Measurements from ENCODE around the gene UBE2G2.

Gene UBE2G2

GRCh38 chr21:44815225-44815624 is 13.6 kb upstream of the UBE2G2 start:
- no peak for DNase-seq (ENCODE audit: low read depth)

DNA sequence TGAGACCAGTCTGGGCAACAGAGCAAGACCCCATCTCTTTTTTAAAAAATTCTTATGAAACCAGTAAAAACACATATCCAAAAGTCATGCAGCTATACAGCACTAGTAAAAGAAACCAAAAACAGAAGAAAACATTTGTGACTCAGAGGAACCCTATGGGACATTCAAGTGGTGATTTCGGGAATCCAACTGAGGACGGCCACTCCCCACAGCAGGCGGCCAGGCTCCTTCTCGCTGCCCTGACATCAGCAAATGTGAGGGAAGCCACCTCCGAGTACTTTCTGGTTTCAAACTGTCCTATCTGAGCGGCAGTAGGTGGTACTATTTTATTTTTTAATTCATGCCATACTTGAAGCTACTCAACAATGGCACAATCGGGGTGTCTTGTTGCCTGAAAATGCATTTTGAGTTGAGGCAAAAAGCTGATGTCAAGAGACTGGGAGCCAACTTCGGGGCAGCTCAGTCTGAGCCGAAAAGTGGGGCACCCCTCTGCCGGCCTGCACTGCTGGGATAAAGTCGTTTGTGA is 12.9 kb upstream of the UBE2G2 start:
- DNase-seq (ENCODE audit: low read depth) = no peak

- DNase-seq (ENCODE audit: low read depth) = no peak
Measured at GRCh38 chr21:44813727-44814126, 12.1 kb upstream of the UBE2G2 start.

DNA sequence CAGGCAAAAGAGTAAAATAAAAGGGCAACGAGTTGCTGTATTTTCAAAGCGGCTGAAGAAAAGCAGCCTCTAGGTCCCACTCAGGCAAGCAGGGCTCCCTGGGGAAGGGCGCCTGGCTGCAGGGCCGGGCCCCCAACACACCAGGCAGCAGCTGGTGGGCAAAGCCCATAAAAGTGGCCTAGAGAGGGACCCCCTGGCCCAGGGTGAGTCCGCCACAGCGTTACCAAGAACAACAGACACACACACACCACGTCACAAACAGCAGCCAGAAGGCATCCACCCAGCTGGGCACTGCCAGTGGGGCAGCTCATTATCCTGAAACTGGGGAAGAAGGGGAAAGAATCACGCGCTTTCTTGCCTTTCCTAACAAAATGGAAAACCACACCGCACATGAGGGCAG is 11.5 kb upstream of the UBE2G2 start:
- DNase-seq (ENCODE audit: low read depth) = no peak

- no peak for DNase-seq (ENCODE audit: low read depth)
Measured at GRCh38 chr21:44812640-44813039, 11.0 kb upstream of the UBE2G2 start.

GRCh38 chr21:44810779-44811178 is 9.2 kb upstream of the UBE2G2 start:
- no peak for DNase-seq (ENCODE audit: low read depth)

GRCh38 chr21:44805859-44806258 is 4.2 kb upstream of the UBE2G2 start:
- no peak for DNase-seq (ENCODE audit: low read depth)

GRCh38 chr21:44805226-44805625 is 3.6 kb upstream of the UBE2G2 start:
- DNase-seq (ENCODE audit: low read depth) = no peak

GRCh38 chr21:44804762-44805161 is 3.1 kb upstream of the UBE2G2 start:
- no peak for DNase-seq (ENCODE audit: low read depth)

DNA sequence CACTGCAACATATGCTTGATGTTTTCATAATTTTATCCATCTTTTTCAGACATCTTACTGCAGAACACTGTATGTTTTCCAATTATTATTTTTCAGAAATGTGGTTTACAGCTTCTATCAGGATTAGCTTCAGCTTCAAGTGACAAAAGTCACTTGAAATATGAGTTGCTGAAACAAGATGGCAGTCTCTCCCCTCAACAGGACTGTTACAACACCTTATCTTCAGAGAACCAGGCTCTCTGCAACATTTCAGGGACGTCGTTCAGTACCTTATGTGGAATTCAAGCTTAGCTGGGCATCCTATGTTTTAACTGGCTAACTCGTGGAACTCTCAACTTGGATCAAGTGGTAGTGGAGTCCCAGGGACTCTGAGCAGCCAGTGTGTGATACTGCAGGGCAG is 2.0 kb upstream of the UBE2G2 start:
- no peak for DNase-seq (ENCODE audit: low read depth)

GRCh38 chr21:44802396-44803153 is 955 bp upstream of the UBE2G2 start:
- DNase-seq (ENCODE audit: low read depth) = no peak

DNA sequence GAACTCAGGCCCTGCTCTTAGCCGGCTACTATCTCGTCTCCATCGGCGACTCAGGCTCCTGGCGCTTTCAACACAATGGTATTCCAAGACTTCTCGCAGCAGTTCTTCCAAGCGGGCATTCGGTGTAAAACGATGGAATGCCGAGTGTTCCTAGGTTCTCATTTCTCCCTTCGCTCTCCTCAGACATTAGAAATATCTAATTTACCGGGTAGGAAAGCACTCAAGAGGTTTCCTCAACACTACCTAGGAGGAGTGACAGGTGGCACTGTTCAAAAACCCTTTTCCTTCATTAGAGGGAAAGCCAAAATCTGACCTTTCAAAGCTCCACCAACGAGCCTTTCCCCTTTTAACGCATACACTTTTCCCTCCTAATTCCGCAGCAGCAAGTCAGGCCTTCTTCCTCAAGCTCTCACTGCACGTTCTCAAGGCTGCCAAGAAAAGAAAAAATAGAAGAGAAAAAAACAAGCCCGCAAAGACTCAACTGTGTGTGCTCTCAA is 601 bp downstream of the UBE2G2 start:
- no peak for DNase-seq (ENCODE audit: low read depth)

DNA sequence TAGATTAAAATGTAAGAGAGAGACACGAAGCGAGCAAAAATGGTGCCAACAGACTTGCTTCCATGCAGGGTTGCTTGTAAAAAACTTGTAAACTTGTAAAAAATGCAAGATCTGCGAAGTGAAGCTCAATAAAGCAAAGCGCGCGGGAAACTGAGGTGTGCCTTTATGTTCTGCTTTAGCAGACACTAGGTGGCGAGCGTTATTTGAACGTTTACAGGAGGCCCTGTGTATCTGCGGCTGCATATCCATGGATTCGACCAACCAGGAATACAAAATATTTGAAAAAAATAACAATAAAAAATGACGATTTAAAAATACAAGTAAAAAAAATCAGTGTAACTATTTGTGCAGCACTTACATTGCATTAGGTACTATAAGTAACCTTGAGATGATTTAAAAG is 1.5 kb downstream of the UBE2G2 start:
- no peak for DNase-seq (ENCODE audit: low read depth)

DNA sequence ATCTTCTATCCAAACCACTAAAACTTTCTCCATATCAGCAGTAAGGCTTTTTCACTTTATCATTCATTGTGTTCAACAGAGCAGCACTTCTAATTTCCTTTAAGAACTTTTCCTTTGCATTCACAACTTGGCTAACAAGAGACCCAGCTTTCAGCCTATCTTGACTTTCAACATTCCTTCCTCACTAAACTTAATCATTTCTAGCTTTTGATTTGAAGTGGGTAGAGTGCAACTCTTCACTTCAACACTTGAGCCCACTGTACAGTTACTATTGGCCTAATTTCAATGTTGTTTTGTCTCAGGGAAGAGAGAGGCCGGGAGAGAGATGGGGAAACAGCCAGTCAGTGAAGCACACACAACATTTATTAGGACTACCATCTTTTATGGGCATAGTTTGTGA is 2.0 kb downstream of the UBE2G2 start:
- no peak for DNase-seq (ENCODE audit: low read depth)

GRCh38 chr21:44797775-44798174 is 3.8 kb downstream of the UBE2G2 start:
- DNase-seq (ENCODE audit: low read depth) = no peak

DNA sequence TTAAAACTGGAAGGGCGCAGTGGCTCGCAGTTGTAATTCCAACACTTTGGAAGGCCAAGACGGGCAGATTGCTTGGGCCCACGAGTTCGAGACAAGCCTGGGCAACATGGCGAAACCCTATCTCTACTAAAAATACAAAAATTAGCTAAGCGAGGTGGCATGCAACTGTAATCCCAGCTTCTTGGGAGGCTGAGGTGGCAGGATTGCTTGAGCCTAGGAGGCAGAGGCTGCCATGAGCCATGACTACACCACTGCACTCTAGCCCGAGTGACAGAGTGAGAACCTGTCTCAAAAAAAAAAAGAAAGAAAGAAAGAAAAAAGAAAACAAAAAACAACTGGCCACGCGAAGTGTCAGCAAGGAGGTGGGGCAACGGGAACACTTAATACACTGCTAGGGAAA is 6.3 kb downstream of the UBE2G2 start:
- DNase-seq (ENCODE audit: low read depth) = no peak

DNA sequence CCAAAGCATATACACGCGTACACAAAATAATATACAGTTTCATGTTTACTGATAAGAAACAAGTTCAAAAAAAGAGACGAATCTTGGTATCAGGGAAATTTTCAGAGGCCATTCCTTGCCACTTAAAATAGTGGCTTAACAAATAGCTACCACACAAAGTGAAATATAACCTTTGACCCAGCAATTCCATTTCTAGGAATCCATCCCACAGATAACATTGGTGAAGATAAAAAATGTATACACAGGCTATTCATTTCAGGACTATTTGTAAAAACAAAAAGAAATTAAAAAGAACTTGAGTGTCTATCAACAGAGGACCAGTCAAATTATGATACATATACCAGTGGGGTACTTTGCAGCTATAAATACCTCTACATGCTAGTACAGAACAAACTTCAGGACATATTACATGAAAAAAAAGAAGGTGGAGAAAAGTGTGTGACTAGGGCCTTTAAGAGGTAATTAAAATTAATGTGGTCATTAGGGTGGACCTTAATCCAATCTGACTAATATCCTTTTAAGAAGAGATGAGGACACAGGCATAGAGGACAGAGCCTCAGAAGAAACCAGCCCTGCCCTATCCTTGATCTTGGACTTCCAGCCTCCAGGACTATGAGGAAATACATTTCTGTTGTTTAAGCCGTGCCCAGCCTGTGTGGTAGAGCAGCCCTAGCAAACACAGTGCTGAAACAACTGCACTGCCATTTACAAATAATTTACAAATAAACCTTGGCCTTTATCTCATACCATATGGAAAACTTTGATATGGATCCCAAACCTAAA is 7.8 kb downstream of the UBE2G2 start:
- no peak for DNase-seq (ENCODE audit: low read depth)

DNA sequence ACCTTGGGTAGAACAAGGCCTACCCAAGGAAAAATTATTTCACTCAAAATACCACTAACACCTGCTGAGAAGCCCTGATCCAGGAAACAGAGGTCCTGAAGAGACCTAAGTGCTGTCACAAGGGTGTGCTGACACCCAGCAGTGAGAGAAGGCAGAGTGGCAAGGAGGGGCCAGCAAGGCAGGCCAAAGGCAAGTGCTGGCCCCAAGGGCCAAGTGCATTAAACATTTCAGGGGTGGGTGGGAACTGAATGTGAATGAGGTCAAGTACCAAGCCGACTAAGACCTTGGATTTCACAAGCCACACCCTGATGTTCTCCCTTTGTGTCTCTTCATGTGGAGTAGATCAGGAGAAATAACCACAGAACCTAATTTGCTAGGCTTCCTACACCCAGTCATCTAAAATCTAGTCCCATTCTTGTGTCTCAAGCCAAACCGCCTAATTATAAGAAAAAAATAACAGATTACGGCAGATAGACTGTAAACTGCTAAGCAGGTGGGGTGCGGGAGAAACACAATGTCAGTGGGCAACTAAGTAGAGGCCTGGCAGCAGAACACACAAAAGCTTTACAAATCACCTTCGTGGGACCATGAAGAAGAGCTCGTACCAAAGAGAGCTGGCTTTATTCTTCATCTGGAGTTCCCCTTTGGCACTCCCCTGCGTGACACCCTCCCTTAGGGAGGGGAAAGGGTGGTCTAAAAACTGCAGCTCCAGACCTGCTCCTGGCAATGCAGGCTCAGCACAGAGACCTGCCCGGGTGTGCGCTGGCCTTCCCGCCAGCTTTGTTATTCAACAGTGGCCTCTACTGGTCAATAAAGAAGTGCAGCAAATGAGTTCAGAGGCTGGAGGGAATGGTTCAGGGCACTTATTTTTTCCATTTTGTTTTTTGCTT is 8.7 kb downstream of the UBE2G2 start:
- DNase-seq (ENCODE audit: low read depth) = no peak

DNA sequence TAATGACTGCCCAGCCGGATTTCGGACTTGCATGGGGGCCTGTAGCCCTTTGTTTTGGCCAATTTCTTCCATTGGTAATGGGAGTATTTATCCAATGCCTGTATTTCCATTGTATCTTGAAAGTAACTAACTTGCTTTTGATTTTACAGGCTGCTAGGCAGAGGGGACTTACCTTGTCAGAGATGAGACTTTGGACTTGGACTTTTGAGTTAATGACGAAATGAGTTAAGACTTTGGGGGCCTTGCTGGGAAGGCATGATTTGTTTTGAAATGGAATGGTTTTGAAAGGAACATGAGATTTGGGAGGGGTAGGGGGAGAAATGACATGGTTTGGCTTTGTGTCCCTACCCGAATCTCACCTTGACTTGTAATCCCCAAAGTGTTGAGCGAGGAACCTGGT is 9.6 kb downstream of the UBE2G2 start:
- no peak for DNase-seq (ENCODE audit: low read depth)

DNA sequence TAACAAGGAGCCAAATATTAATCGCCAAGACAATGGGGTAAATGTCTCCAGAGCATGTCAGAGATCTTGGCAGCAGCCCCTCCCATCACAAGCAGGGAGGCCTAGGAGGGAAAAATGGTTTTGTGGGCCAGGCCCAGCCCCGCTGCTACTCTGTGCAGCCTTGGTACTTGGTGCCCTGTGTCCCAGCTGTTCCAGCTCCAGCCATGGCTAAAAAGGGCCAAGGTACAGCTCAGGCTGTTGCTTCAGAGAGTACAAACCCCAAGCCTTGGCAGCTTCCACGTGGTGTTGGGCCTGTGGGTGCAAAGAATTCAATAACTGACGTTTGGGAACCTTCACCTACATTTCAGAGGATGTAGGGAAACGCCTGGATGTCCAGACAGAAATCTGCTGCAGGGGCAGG is 10.4 kb downstream of the UBE2G2 start:
- DNase-seq (ENCODE audit: low read depth) = no peak

DNA sequence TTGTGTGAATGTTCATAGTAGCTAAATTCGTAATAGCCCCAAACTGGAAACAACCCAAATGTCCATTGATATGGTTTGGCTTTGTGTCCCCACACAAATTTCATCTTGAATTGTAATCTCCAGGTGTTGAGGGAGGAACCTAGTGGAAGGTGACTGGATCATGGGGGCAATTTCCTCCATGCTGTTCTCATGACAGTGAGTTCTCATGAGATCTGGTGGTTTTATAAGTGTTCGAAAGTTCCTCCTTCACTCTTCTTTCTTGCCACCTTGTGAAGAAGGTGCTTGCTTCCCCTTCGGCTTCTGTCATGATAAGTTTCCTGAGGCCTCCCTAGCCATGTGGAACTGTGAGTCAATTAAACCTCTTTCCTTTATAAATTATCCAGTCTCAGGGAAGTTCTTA is 11.3 kb downstream of the UBE2G2 start:
- DNase-seq (ENCODE audit: low read depth) = no peak

GRCh38 chr21:44789880-44790279 is 11.7 kb downstream of the UBE2G2 start:
- no peak for DNase-seq (ENCODE audit: low read depth)
